Measurements from ENCODE around the gene ATP8B1. TPM values are rescaled to one million over a fixed set of nuclear protein-coding genes. Genes with fewer than 3 reads are reported as not detected.

Gene ATP8B1
- total and polyA plus RNA-seq, 4 experiments from 2014 or later: 0.24 TPM; not detected in 3

DNA sequence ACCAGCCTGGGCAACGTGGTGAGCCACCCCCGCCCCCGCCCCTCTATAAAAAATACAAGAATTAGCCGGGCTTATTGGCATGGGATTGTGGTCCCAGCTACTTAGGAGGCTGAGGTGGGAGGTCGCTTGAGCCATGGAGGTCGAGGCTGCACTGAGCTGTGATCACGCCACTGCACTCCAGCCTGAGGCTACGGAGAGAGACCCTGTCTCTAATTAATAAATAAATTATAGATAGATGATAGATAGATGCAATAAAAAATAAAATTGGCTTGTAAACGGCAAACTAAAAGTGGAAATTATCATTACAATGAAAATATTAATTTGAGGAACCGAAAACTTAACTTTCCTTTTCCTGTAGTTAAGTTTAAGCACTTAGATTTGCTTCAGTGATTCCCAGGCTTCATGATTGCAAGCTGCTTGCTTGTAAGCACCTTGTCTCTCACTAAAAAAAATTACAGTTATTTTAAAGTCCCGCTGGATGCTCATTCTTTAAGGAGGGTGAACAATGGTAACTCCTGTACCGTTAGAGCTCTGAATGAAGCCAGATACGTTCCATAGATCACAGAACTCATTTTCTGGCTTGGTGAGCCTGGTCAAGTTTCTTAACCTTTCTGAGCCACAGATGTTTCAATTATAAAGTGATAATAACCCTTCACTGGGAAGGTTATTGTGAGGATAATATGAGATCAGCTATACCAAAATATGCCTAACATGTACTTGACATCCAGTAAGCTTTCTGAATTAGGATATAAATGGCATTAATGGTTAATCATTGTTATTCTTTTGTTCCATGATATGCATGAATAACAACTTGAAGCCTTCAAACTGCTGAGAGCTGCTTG lies 172.1 kb downstream of the ATP8B1 start:
- Histone ChIP-seq H3K36me3 (ENCODE audit: insufficient read depth, low read length) (no peaks in the 10 kb centered on the region), H3K27ac (ENCODE audit: low read depth, low read length) (peak overlapping the region; percentile 81), H3K4me3 (ENCODE audit: low read length in 2 of 2) (peak overlapping the region; percentile 66 to 72), H3K9me3 (ENCODE audit: control insufficient read depth in 1 of 2, low read length in 2 of 2) (no peaks in the 10 kb centered on the region), H3K27me3 (ENCODE audit: insufficient read depth, low read length) (no peaks in the 10 kb centered on the region), H3K4me1 (ENCODE audit: insufficient read depth, low read length) (peaks cover 22% of the 10 kb centered on the region)
- Mint-ChIP-seq H3K36me3 (peaks cover 0 to 7% of the 10 kb centered on the region in 2 donors), H3K27ac (peak overlapping the region in 6 of 7 donors; percentile 94 to 99 (median 98)), H3K27me3 (no peaks in the 10 kb centered on the region), H3K9me3 (no peaks in the 10 kb centered on the region), H3K4me1 (peaks cover 11 to 24% (median 17%) of the 10 kb centered on the region in 4 donors), H3K4me3 (peak overlapping the region; percentile 97 to 99 (median 98))
- ChIA-PET CTCF (ENCODE audit: partially characterized antibody) (interaction anchor here (0.7 to 3.7 kb wide), 6 partner anchors 10 to 864 kb away, joined by 3 to 33 read pairs (median 4); partner anchors contain the start of gene NARS1), POLR2A (ENCODE audit: partially characterized antibody) (interaction anchor here (0.6 to 4.1 kb wide), 4 partner anchors 11 to 998 kb away, joined by 3 to 68 read pairs (median 3); partner anchors contain the start of gene NARS1)
- intact Hi-C loops (cut with micrococcal nuclease): loop anchor here (1.0 to 5.0 kb wide), 6 partner anchors 10 to 1508 kb away; partner anchors contain the start of genes FECH, NARS1, SEC11C and TXNL1
- no peak for DNase-seq

DNA sequence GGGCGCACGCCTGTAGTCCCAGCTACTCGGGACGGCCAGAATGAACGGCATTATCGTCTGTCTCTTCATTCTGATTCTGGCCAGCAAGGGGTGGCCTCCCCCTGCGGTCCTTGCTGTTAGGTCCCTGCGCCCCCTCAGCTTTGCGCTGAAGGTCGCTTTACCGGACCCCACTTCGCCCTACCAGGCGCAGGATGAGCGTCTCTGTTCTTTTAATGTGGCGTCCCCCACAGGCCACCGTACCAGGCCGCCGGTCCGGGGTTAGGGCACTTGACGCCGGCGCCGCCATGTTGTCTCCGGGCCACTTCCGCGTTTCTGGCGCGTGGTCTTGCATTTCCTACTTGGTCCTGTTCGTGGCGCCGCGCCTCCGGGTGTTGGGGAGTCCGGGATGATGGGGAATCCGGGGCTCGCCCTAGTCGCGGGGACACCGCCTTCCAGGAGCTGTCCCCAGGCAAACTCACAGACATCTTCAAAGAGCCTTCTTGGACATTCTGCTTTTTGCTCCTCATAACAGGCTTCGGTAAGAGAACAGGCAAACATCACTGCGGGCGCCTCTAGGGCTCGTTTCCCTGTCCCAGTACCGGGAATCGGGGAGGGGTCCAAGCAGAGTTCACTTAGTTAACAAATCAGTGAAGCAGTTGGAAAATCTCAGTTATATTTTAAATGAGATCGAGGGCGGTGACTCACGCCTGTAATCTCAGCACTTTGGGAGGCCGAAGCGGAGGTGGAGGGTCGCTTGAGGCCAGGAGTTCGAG lies 172.9 kb downstream of the ATP8B1 start:
- Mint-ChIP-seq H3K4me3 (peak overlapping the region; percentile 97 to 99 (median 98)), H3K27me3 (no peaks in the 10 kb centered on the region), H3K36me3 (peaks cover 0 to 7% of the 10 kb centered on the region in 2 donors), H3K4me1 (peaks cover 11 to 20% (median 17%) of the 10 kb centered on the region in 4 donors), H3K27ac (peak overlapping the region; percentile 94 to 99 (median 98)), H3K9me3 (no peaks in the 10 kb centered on the region)
- peak; percentile 92 to 94 (median 93) for DNase-seq
- ChIA-PET CTCF (ENCODE audit: partially characterized antibody) (interaction anchor here (0.7 to 3.7 kb wide), 7 partner anchors 9 to 865 kb away, joined by 3 to 33 read pairs (median 3); partner anchors contain the start of gene NARS1), POLR2A (ENCODE audit: partially characterized antibody) (interaction anchor here (1.0 to 4.1 kb wide), 3 partner anchors 10 to 30 kb away, joined by 3 to 68 read pairs (median 4); partner anchors contain the start of gene NARS1)
- H3K27ac ChIP-seq (ENCODE audit: low read depth, low read length): peak overlapping the region; percentile 81
- no peaks in the 10 kb centered on the region for H3K9me3 ChIP-seq (ENCODE audit: control insufficient read depth in 1 of 2, low read length in 2 of 2)
- H3K36me3 ChIP-seq (ENCODE audit: insufficient read depth, low read length): no peaks in the 10 kb centered on the region
- peak overlapping the region; percentile 66 to 72 for H3K4me3 ChIP-seq (ENCODE audit: low read length in 2 of 2)
- intact Hi-C loops (cut with micrococcal nuclease): loop anchor here (1.0 to 5.0 kb wide), 6 partner anchors 9 to 1509 kb away; partner anchors contain the start of genes FECH, NARS1, SEC11C and TXNL1
- H3K4me1 ChIP-seq (ENCODE audit: insufficient read depth, low read length): peaks cover 22% of the 10 kb centered on the region
- no peaks in the 10 kb centered on the region for H3K27me3 ChIP-seq (ENCODE audit: insufficient read depth, low read length)

DNA sequence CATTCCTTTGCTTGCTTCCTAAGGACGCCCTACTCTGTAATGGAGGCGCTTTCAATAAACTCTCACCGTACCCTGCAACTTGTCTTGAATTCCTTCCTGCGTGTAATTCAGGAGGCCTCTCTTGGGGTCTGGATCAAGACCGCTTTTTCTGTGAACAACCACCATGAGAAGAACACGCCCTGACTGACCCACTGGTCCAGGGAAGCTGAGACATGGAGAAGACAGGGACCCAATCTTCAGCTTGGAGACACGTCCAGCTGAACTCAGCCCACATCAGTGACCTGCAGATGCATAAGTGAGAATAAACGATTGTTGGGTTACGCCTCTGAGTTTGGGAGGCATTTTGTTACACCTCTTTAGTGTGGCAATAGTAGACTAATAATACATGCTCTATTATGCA lies 173.7 kb downstream of the ATP8B1 start:
- ChIA-PET POLR2A (ENCODE audit: partially characterized antibody) (interaction anchor here (1.0 to 4.1 kb wide), 2 partner anchors 9 to 24 kb away, joined by 4 to 68 read pairs; partner anchors contain the start of gene NARS1), CTCF (ENCODE audit: partially characterized antibody) (interaction anchor here (0.9 to 3.7 kb wide), 3 partner anchors 8 to 493 kb away, joined by 3 to 33 read pairs (median 3); partner anchors contain the start of gene NARS1)
- H3K4me1 ChIP-seq (ENCODE audit: insufficient read depth, low read length): peaks cover 22% of the 10 kb centered on the region
- H3K36me3 Mint-ChIP-seq: peaks cover 0 to 7% of the 10 kb centered on the region in 2 donors
- peak overlapping the region in 1 of 2 donors; percentile 72 for H3K4me3 ChIP-seq (ENCODE audit: low read length in 2 of 2)
- peak overlapping the region; percentile 97 to 99 (median 98) for H3K4me3 Mint-ChIP-seq
- intact Hi-C loops (cut with micrococcal nuclease): loop anchor here (10.0 kb wide), 1 partner anchor 415 kb away; the partner anchor contains the start of gene NEDD4L
- H3K27me3 ChIP-seq (ENCODE audit: insufficient read depth, low read length): no peaks in the 10 kb centered on the region
- H3K27ac ChIP-seq (ENCODE audit: low read depth, low read length): peak overlapping the region; percentile 81
- peaks cover 11 to 20% (median 17%) of the 10 kb centered on the region in 4 donors for H3K4me1 Mint-ChIP-seq
- H3K27me3 Mint-ChIP-seq: no peaks in the 10 kb centered on the region
- peak overlapping the region in 6 of 7 donors; percentile 22 to 99 (median 97) for H3K27ac Mint-ChIP-seq
- no peaks in the 10 kb centered on the region for H3K9me3 Mint-ChIP-seq
- no peaks in the 10 kb centered on the region for H3K36me3 ChIP-seq (ENCODE audit: insufficient read depth, low read length)
- DNase-seq: no peak
- H3K9me3 ChIP-seq (ENCODE audit: control insufficient read depth in 1 of 2, low read length in 2 of 2): no peaks in the 10 kb centered on the region

DNA sequence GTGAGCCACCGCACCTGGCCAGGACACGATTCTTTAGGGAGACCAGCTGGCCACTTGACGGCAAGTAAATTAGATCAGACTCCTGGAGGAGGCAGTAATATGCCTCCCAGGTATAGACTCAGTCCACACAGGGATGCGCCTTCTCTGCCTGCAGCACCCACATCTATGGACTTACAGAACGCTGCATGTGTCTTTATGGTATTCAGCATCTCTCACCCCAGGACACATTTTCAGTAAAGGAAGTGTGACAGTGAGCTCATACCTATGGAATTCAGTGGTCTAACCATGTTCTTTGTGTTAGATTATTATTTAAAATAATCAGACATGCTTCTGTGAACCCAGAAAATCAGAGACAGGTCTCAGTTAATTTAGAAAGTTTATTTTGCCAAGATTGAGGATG lies 175.6 kb downstream of the ATP8B1 start:
- Mint-ChIP-seq H3K36me3 (peaks cover 0 to 6% of the 10 kb centered on the region in 2 donors), H3K9me3 (no peaks in the 10 kb centered on the region), H3K4me1 (peaks cover 11 to 20% (median 17%) of the 10 kb centered on the region in 4 donors), H3K27me3 (no peaks in the 10 kb centered on the region), H3K27ac (no peak overlapping the region), H3K4me3 (peak overlapping the region in 1 of 8 donors; percentile 5)
- H3K36me3 ChIP-seq (ENCODE audit: insufficient read depth, low read length): no peaks in the 10 kb centered on the region
- H3K27me3 ChIP-seq (ENCODE audit: insufficient read depth, low read length): no peaks in the 10 kb centered on the region
- ChIA-PET CTCF (ENCODE audit: partially characterized antibody) (interaction anchor here (0.7 kb wide), 1 partner anchor 145 kb away, joined by 3 read pairs; no protein-coding TSS in a partner anchor), POLR2A (ENCODE audit: partially characterized antibody) (interaction anchor here (1.1 kb wide), 1 partner anchor 41 kb away, joined by 3 read pairs; no protein-coding TSS in a partner anchor)
- no peak overlapping the region for H3K4me3 ChIP-seq (ENCODE audit: low read length in 2 of 2)
- no peaks in the 10 kb centered on the region for H3K9me3 ChIP-seq (ENCODE audit: control insufficient read depth in 1 of 2, low read length in 2 of 2)
- peaks cover 25% of the 10 kb centered on the region for H3K4me1 ChIP-seq (ENCODE audit: insufficient read depth, low read length)
- intact Hi-C loops (cut with micrococcal nuclease): loop anchor here (10.0 kb wide), 1 partner anchor 417 kb away; the partner anchor contains the start of gene NEDD4L
- DNase-seq: no peak
- no peak overlapping the region for H3K27ac ChIP-seq (ENCODE audit: low read depth, low read length)

DNA sequence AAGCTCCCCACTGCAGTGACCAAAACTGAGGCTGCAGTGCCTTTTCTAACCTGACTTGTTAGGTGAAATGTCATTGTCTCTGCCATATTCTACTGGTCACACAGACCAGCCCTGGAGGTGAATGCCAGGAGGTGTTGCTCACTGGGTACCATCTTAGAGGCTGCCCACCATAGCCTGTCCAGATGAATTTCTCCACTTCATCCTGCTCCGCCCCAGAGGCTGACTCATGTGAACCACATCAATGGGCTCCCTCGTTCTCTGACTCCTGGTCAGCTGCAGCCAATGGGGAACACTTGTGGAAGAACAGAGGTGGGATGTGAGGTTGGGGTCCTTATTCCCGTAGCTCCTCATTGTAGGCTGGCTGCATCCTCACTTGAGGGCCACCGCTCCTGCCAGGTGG lies 178.1 kb downstream of the ATP8B1 start:
- Histone ChIP-seq H3K36me3 (ENCODE audit: insufficient read depth, low read length) (no peaks in the 10 kb centered on the region), H3K4me3 (ENCODE audit: low read length in 2 of 2) (no peak overlapping the region), H3K27ac (ENCODE audit: low read depth, low read length) (no peak overlapping the region), H3K27me3 (ENCODE audit: insufficient read depth, low read length) (no peaks in the 10 kb centered on the region), H3K4me1 (ENCODE audit: insufficient read depth, low read length) (peaks cover 24% of the 10 kb centered on the region), H3K9me3 (ENCODE audit: control insufficient read depth in 1 of 2, low read length in 2 of 2) (no peaks in the 10 kb centered on the region)
- Mint-ChIP-seq H3K27me3 (no peaks in the 10 kb centered on the region), H3K4me1 (peaks cover 9 to 25% (median 17%) of the 10 kb centered on the region in 4 donors), H3K27ac (peak overlapping the region in 2 of 7 donors; percentile 4 to 54), H3K4me3 (peak overlapping the region in 1 of 8 donors; percentile 17), H3K9me3 (no peaks in the 10 kb centered on the region), H3K36me3 (peaks cover 3 to 11% of the 10 kb centered on the region in 2 donors)
- intact Hi-C loops (cut with micrococcal nuclease): loop anchor here (10.0 kb wide), 1 partner anchor 420 kb away; the partner anchor contains the start of gene NEDD4L
- CTCF ChIA-PET (ENCODE audit: partially characterized antibody): no interaction called here
- POLR2A ChIA-PET (ENCODE audit: partially characterized antibody): no interaction called here
- DNase-seq: no peak

DNA sequence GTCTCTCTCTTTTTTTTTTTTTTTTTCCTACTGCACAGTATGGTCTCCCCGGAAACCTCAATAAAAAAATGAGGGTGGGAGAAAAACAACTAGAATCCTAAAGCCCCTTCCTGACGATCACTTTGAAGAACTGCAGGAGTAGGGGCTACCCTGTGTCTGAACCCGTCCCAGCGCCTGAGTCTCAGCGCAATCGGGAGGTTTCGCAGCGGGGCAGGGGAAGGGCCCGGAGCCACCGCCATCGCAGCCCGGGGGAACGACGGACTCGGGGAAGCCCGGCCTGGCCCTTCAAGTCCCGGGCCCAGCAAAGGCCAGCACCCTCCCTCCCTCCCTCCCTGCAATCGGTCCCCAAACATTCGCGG lies 181.9 kb downstream of the ATP8B1 start:
- ChIA-PET POLR2A (ENCODE audit: partially characterized antibody) (interaction anchor here (1.1 to 5.2 kb wide), 7 partner anchors 9 to 1050 kb away, joined by 3 to 68 read pairs (median 7); partner anchors contain the start of genes FECH, MALT1 and WDR7), CTCF (ENCODE audit: partially characterized antibody) (interaction anchor here (0.6 to 4.0 kb wide), 7 partner anchors 9 to 424 kb away, joined by 3 to 33 read pairs (median 3); no protein-coding TSS in a partner anchor)
- DNase-seq: no peak
- Mint-ChIP-seq H3K27ac (peak overlapping the region; percentile 96 to 99 (median 98)), H3K9me3 (no peaks in the 10 kb centered on the region), H3K27me3 (no peaks in the 10 kb centered on the region), H3K4me3 (peak overlapping the region; percentile 94 to 99 (median 96)), H3K4me1 (peaks cover 17 to 41% (median 29%) of the 10 kb centered on the region in 4 donors), H3K36me3 (peaks cover 9 to 21% of the 10 kb centered on the region in 2 donors)
- H3K4me3 ChIP-seq (ENCODE audit: low read length in 2 of 2): peak overlapping the region; percentile 85 to 86
- H3K27ac ChIP-seq (ENCODE audit: low read depth, low read length): peak overlapping the region; percentile 88
- H3K27me3 ChIP-seq (ENCODE audit: insufficient read depth, low read length): no peaks in the 10 kb centered on the region
- intact Hi-C loops (cut with micrococcal nuclease): loop anchor here (1.0 to 10.0 kb wide), 5 partner anchors 9 to 983 kb away; partner anchors contain the start of genes FECH, NEDD4L, TXNL1 and WDR7
- H3K4me1 ChIP-seq (ENCODE audit: insufficient read depth, low read length): peaks cover 31% of the 10 kb centered on the region
- peaks cover 8% of the 10 kb centered on the region for H3K36me3 ChIP-seq (ENCODE audit: insufficient read depth, low read length)
- no peaks in the 10 kb centered on the region for H3K9me3 ChIP-seq (ENCODE audit: control insufficient read depth in 1 of 2, low read length in 2 of 2)

Data from CD4-positive, alpha-beta memory T cell (primary cell).